IPS DF 6.9 (cell line): ENCODE results near the gene TRIM52.

Source experiments
- DNase-seq: peaks from one replicate; pipeline ENCODE4 v3.0.0-alpha.2; 2013; ENCODE audit warnings: low read depth, low spot score
- H3K27ac ChIP-seq: one replicate; pipeline ENCODE4 v1.5.1; 2013; ENCODE audit warnings: low read length, control low read depth
- H3K27me3 ChIP-seq: 2 replicates; pipeline ENCODE4 v1.6.1; 2013; ENCODE audit warnings: mild to moderate bottlenecking, low read length; ENCODE audit not compliant: control insufficient read depth, insufficient read depth
- H3K36me3 ChIP-seq: 2 replicates; pipeline ENCODE4 v1.6.1; 2013; ENCODE audit warnings: low read length; ENCODE audit not compliant: control insufficient read depth, insufficient read depth
- H3K4me1 ChIP-seq: 2 replicates; pipeline ENCODE4 v1.6.1; 2013; ENCODE audit warnings: low read length; ENCODE audit not compliant: control insufficient read depth, insufficient read depth
- H3K4me3 ChIP-seq: 2 replicates; pipeline ENCODE4 v1.5.1; 2013; ENCODE audit warnings: mild to moderate bottlenecking, low read length
- H3K9me3 ChIP-seq: 2 replicates; pipeline ENCODE4 v1.6.1; 2013; ENCODE audit warnings: low read length, inconsistent platforms; ENCODE audit not compliant: control insufficient read depth, insufficient read depth
- WGBS: extraction: QIAGEN DNeasy Blood & Tissue Kit; methylation state at CpG from one replicate; pipeline ENCODE4 v1.1.7; 2013; ENCODE audit warnings: mixed read lengths, missing lambda C conversion rate; ENCODE audit not compliant: insufficient read length, insufficient coverage; 5-methylcytosine and 5-hydroxymethylcytosine counted together

Gene TRIM52

GRCh38 chr5:181233088-181233800, 27.7 kb downstream of the TRIM52 start:
- 100% methylated on average over 1 of the region's 16 CpGs for WGBS
- no peak overlapping the region for H3K27ac ChIP-seq
- H3K4me1 ChIP-seq, result no peaks in the 10 kb centered on the region
- no peaks in the 10 kb centered on the region for H3K9me3 ChIP-seq
- no peak for DNase-seq
- no peak overlapping the region for H3K4me3 ChIP-seq
- peaks cover 41% of the 10 kb centered on the region for H3K36me3 ChIP-seq
- peaks cover 1% of the 10 kb centered on the region; the same call in 1 of the 2 replicates for H3K27me3 ChIP-seq

GRCh38 chr5:181232593-181232992, 28.4 kb downstream of the TRIM52 start:
- DNase-seq, result no peak
- WGBS, result no CpG with 5 or more reads among the region's 18 CpGs
- Histone ChIP-seq H3K9me3 (no peaks in the 10 kb centered on the region), H3K36me3 (peaks cover 34% of the 10 kb centered on the region), H3K4me1 (no peaks in the 10 kb centered on the region), H3K27ac (no peak overlapping the region), H3K4me3 (no peak overlapping the region), H3K27me3 (peaks cover 1% of the 10 kb centered on the region; the same call in 1 of the 2 replicates)

- Histone ChIP-seq H3K4me1 (no peaks in the 10 kb centered on the region), H3K27ac (no peak overlapping the region), H3K27me3 (peaks cover 1% of the 10 kb centered on the region; the same call in 1 of the 2 replicates), H3K9me3 (no peaks in the 10 kb centered on the region), H3K36me3 (peaks cover 24% of the 10 kb centered on the region), H3K4me3 (no peak overlapping the region)
- DNase-seq, result no peak
- no CpG with 5 or more reads among the region's 7 CpGs for WGBS
Measured at GRCh38 chr5:181231432-181231831, 29.5 kb downstream of the TRIM52 start.

GRCh38 chr5:181230551-181230950, 30.4 kb downstream of the TRIM52 start:
- peaks cover 17% of the 10 kb centered on the region for H3K36me3 ChIP-seq
- H3K4me1 ChIP-seq, result no peaks in the 10 kb centered on the region
- H3K4me3 ChIP-seq, result no peak overlapping the region
- H3K9me3 ChIP-seq, result no peaks in the 10 kb centered on the region
- WGBS, result no CpG with 5 or more reads among the region's 6 CpGs
- H3K27me3 ChIP-seq, result peaks cover 1% of the 10 kb centered on the region; the same call in 1 of the 2 replicates
- DNase-seq, result no peak
- H3K27ac ChIP-seq, result no peak overlapping the region

GRCh38 chr5:181229996-181230395, 30.9 kb downstream of the TRIM52 start:
- no peaks in the 10 kb centered on the region for H3K4me1 ChIP-seq
- H3K9me3 ChIP-seq, result no peaks in the 10 kb centered on the region
- no peak for DNase-seq
- H3K4me3 ChIP-seq, result no peak overlapping the region
- WGBS, result no CpG with 5 or more reads among the region's 13 CpGs
- peaks cover 14% of the 10 kb centered on the region for H3K36me3 ChIP-seq
- H3K27ac ChIP-seq, result no peak overlapping the region
- peaks cover 1% of the 10 kb centered on the region; the same call in 1 of the 2 replicates for H3K27me3 ChIP-seq

- H3K4me1 ChIP-seq, result peaks cover 3% of the 10 kb centered on the region
- H3K9me3 ChIP-seq, result no peaks in the 10 kb centered on the region
- no peaks in the 10 kb centered on the region for H3K36me3 ChIP-seq
- DNase-seq, result no peak
- no peak overlapping the region for H3K27ac ChIP-seq
- H3K27me3 ChIP-seq, result no peaks in the 10 kb centered on the region
- peak overlapping the region; percentile 86; the same call in 1 of the 2 replicates for H3K4me3 ChIP-seq
- whole genome bisulfite sequencing, result no CpG with 5 or more reads among the region's 22 CpGs
Measured at GRCh38 chr5:181224390-181225229, 36.3 kb downstream of the TRIM52 start.

GRCh38 chr5:181223729-181224389, 37.1 kb downstream of the TRIM52 start:
- H3K4me1 ChIP-seq, result peaks cover 3% of the 10 kb centered on the region
- no peak for DNase-seq
- no CpG with 5 or more reads among the region's 31 CpGs for WGBS
- H3K4me3 ChIP-seq, result peak overlapping the region; percentile 86
- H3K9me3 ChIP-seq, result no peaks in the 10 kb centered on the region
- H3K27ac ChIP-seq, result no peak overlapping the region
- no peaks in the 10 kb centered on the region for H3K27me3 ChIP-seq
- no peaks in the 10 kb centered on the region for H3K36me3 ChIP-seq

- Histone ChIP-seq H3K4me1 (peaks cover 3% of the 10 kb centered on the region), H3K27me3 (no peaks in the 10 kb centered on the region), H3K27ac (no peak within 1 kb of the TSS), H3K36me3 (no peaks in the 10 kb centered on the region), H3K4me3 (peak within 1 kb of the TSS; percentile 86), H3K9me3 (no peaks in the 10 kb centered on the region)
- WGBS, result no CpG with 5 or more reads among the region's 59 CpGs
- peak; percentile 94 for DNase-seq
Measured at GRCh38 chr5:181223058-181223728, 37.8 kb downstream of the TRIM52 start, which contains the start of gene TRIM41. Gene TRIM41 (plus strand): TSS chr5:181223281. CDS start chr5:181224000, 719 bp downstream.

GRCh38 chr5:181222630-181223057, 38.3 kb downstream of the TRIM52 start:
- H3K4me3 ChIP-seq, result peak overlapping the region; percentile 86; the same call in 1 of the 2 replicates
- H3K9me3 ChIP-seq, result no peaks in the 10 kb centered on the region
- peaks cover 3% of the 10 kb centered on the region for H3K4me1 ChIP-seq
- H3K36me3 ChIP-seq, result no peaks in the 10 kb centered on the region
- DNase-seq, result no peak
- WGBS, result no CpG with 5 or more reads among the region's 18 CpGs
- no peaks in the 10 kb centered on the region for H3K27me3 ChIP-seq
- H3K27ac ChIP-seq, result no peak overlapping the region
